GM10248 (cell line): Measurements from ENCODE around the gene MAP3K3.

ENCODE experiments used
- CTCF ChIA-PET: fragments of 300-600 bp; sonication (Branson Sonifier 250); formaldehyde crosslinking; extraction: SDS; loops from one replicate; lab custom pipeline; 2021; ENCODE audit warnings: antibody characterized with exemption; lab: Yijun Ruan, JAX
- POLR2A ChIA-PET: fragments of 350-650 bp; sonication (Branson Sonifier 250); formaldehyde crosslinking; extraction: SDS; loops from one replicate; lab custom pipeline; 2020; ENCODE audit warnings: antibody characterized with exemption; lab: Yijun Ruan, JAX
- DNase-seq: peaks from one replicate; pipeline ENCODE4 v3.0.0; 2012; ENCODE audit errors: extremely low spot score
- CTCF ChIP-seq: IDR thresholded peaks from 2 replicates; pipeline ENCODE4 v1.5.1; 2012; ENCODE audit warnings: mild to moderate bottlenecking, low read depth; ENCODE audit errors: extremely low read depth, missing control alignments, control extremely low read depth

Gene MAP3K3

DNA sequence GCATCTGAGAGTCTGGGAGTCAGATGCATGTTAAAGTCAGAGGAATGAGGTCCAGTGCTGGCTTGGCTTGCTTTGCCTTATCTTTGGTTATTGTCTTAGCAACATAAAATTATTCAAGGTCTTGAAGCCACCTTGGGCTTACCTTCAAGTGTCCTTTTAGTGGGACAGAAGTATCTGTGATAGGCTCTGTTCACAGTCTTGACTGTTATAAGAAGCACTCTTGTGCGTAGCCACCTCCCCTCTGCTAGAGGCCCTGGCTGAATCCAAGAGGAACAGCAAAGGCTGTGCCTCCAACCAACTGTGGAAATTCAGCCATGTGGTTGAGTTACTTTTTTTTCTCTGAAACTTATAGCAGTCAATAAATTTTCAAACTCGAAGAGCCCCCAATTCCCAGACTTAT is 8.6 kb upstream of the MAP3K3 start:
- POLR2A ChIA-PET, result no interaction called here

DNA sequence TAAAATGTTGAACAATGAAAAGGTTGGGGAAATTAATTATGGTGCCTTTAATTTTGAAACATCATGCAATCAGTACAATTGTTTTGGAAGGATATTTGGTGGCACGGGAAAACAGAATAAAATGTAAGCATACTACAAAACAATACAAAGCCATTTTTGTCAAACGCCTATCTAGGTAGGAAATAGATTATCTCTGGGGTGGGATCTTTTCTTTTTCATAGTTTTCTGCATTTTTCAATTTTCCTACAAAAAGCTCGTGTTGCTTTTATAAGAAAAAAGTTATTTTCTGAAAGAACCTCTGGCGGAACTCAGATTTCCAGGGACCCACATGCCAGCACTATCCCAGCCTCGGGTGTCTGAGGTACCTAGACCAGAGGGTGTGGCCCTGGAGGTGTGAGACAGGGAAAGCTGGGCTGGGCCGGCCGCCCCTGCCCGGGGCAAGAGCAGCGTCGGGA is 961 bp upstream of the MAP3K3 start:
- POLR2A ChIA-PET, result interaction anchor here (1.2 to 1.4 kb wide), 2 partner anchors 71 to 152 kb away, joined by 3 to 5 read pairs; partner anchors contain the start of genes CCDC47 and DCAF7
- no peak for TF ChIP-seq CTCF
- DNase-seq, result no peak
- CTCF ChIA-PET, result interaction anchor here (1.0 to 3.2 kb wide), 8 partner anchors 9 to 228 kb away, joined by 3 to 29 read pairs (median 4); no protein-coding TSS in a partner anchor

More for the DNA sequence above, 8.6 kb upstream of the MAP3K3 start:
- CTCF ChIA-PET, result interaction anchor here (2.6 to 7.5 kb wide), 5 partner anchors 7 to 189 kb away, joined by 8 to 120 read pairs (median 29); partner anchors contain the start of genes DCAF7 and MAP3K3
- no peak for DNase-seq
- no peak for TF ChIP-seq CTCF

DNA sequence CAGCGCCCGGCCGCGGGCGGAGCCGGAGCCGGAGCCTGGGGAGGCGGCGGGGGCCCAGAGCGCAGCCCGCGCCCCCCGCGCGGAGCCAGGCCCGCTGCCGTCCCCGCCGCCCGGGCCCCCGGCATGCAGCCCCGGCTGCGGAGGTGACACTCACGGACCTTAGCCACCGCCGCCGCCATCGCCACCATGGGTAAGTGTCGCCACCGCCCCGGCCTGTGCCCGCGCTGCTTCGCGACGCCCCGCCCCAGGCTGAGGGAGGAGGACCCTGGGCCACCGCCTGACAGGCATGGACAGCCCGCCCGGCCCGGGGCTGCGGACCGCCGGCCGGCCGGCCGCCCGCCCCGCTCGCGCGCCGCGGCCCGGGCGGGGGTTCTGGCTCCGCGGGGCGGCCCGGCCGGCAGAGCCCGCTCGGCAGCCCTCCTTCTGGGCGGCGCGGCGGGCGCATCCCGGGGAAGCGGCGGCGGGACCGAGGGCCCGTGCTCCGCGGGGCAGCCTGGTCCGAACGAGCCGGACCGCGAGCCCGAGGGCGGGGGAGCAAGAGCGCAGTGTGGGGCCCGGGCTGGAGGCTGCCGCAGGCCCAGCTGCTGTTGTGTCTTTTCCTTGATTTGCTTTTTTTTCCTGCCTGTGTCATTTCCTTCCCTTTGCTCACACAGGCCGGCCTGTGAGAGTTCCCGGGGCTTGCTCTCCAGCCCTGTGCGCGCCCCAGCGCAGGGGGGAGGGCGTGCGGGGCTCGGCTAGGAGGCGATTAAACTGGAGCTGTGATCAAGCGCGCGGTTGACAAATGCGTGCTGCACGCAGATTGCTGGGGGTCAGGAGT is 565 bp downstream of the MAP3K3 start:
- TF ChIP-seq CTCF, result no peak
- CTCF ChIA-PET, result interaction anchor here (0.9 to 1.9 kb wide), 7 partner anchors 10 to 188 kb away, joined by 3 to 6 read pairs (median 4); no protein-coding TSS in a partner anchor
- POLR2A ChIA-PET, result interaction anchor here (0.9 to 1.4 kb wide), 3 partner anchors 11 to 151 kb away, joined by 3 to 5 read pairs (median 5); partner anchors contain the start of genes CCDC47 and DCAF7
- DNase-seq, result peak; percentile 72

- DNase-seq, result no peak
- TF ChIP-seq CTCF, result no peak
- ChIA-PET CTCF (interaction anchor here (0.7 to 5.4 kb wide), 7 partner anchors 8 to 51 kb away, joined by 3 to 29 read pairs (median 5); no protein-coding TSS in a partner anchor), POLR2A (no interaction called here)
These were observed 1.7 kb downstream of the MAP3K3 start for GRCh38 chr17:63623786-63624530.

- ChIA-PET POLR2A (no interaction called here), CTCF (interaction anchor here (0.7 to 5.4 kb wide), 6 partner anchors 8 to 51 kb away, joined by 3 to 29 read pairs (median 5); no protein-coding TSS in a partner anchor)
- TF ChIP-seq CTCF, result no peak
- no peak for DNase-seq
These were observed 2.3 kb downstream of the MAP3K3 start for GRCh38 chr17:63624531-63624880.
